CD4-positive, alpha-beta T cell treated with Interferon alpha-2 for 1 hour (primary cell): ENCODE results near the gene KHNYN.
"Not testable (repeated sequence)": the region's sequence is repeated elsewhere in the genome, so short reads cannot be mapped to it uniquely, and the experiment has no call there.

Experiments
- DNase-seq, 2 donors: peaks; one replicate each; pipeline ENCODE4 v3.0.0-alpha.2; 2020 to 2022

Gene KHNYN

GRCh38 chr14:24481622-24482324 is 52.0 kb downstream of the KHNYN start:
- peak; percentile 35 to 59 for DNase-seq

DNA sequence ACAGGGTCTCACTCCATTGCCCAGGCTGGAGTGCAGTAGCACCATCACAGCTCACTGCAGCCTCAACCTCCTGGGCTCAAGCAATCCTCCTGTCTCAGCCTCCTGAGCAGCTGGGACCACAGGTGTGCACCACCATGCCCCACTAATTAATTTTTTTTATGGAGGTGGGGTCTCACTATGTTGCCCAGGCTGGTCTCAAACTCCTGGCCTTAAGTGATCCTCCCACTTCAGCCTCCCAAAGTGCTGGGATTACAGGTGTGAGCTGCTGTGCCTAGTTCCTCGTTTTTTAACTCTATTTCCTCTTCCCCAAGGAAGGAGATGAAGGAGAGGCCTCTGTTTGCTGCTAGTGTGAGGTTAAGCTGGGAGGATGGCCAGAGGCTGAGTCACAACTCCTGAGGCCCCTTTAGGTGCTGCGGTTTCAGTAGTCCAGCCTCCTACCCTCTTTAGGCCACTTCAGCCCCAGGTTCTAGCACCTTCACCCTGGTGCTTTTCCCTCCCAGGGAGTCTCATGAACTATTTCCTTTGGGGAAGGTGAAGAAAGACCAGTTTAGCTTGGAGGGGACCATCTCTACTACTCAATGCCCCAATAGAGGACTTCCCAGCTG is 53.0 kb downstream of the KHNYN start:
- not testable (repeated sequence) for DNase-seq

DNA sequence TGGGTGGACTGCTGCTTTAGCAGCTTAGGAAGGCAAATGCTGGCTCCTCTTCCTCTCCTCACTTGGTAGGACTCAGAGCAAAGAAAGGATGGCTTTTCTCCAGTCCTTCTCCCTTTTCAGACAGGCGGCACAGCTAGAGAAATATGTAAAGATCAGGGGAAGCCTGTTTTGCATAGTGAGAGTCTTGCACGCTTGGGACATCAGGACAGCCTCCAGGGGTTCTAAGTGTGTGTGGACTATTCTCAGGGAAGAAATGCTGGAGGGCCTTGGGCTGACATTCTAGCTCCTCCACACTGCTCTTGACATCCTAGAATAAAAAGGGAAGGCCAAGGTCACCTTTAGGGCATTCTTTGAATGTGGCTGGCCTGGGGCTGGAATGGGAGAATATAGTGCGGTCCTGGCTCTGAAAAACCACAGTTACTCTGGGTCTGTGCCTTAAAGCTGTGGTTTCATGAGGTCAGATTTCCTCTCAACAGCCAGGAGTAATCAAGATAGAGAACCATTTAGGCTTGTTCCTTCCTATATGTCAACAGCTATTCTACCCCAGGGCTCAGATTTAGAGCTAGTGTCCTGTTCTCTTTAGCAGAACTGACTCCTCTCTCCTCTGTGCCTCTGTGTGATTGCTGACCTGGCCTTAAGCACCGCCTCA is 54.0 kb downstream of the KHNYN start:
- DNase-seq = peak in 1 of 2 donors; percentile 61
